Activated CD4-positive, alpha-beta T cell treated with anti-CD3 and anti-CD28 coated beads, Interleukin-2, amount 10 ng/mL, durations not matched to agents 24 days and 14 days (primary cell): Measurements from ENCODE around the gene DLX2. TPM values are rescaled to one million over a fixed set of nuclear protein-coding genes. Genes with fewer than 3 reads are reported as not detected.

Source experiments
- DNase-seq: peaks from one replicate; pipeline ENCODE4 v3.0.0; 2022
- H3K27ac Mint-ChIP-seq: one replicate; pipeline ENCODE4 v1.8.0; 2022; ENCODE audit warnings: mild to moderate bottlenecking, mixed read lengths
- H3K27me3 Mint-ChIP-seq: one replicate; pipeline ENCODE4 v1.8.0; 2022; ENCODE audit warnings: mixed read lengths
- H3K36me3 Mint-ChIP-seq: one replicate; pipeline ENCODE4 v1.8.0; 2022; ENCODE audit warnings: low read depth, mild to moderate bottlenecking, mixed read lengths
- H3K4me1 Mint-ChIP-seq: one replicate; pipeline ENCODE4 v1.8.0; 2021; ENCODE audit warnings: mixed read lengths
- H3K4me3 Mint-ChIP-seq: one replicate; pipeline ENCODE4 v1.8.0; 2022; ENCODE audit warnings: mild to moderate bottlenecking, moderate library complexity, mixed read lengths
- H3K9me3 Mint-ChIP-seq: one replicate; pipeline ENCODE4 v1.8.0; 2021; ENCODE audit warnings: mixed read lengths
- intact Hi-C: fragments of 100-400 bp; cut with micrococcal nuclease; formaldehyde crosslinking; loops from one replicate; pipeline ENCODE4 v1.15.1; 2023
- total RNA-seq: library from RNA; stranded (reverse); gene quantifications from 2 replicates; pipeline ENCODE4 v1.2.3, GENCODE V29; 2022

Gene DLX2
- total RNA-seq, 1 donor from 2014 or later = 0.26 TPM

DNA sequence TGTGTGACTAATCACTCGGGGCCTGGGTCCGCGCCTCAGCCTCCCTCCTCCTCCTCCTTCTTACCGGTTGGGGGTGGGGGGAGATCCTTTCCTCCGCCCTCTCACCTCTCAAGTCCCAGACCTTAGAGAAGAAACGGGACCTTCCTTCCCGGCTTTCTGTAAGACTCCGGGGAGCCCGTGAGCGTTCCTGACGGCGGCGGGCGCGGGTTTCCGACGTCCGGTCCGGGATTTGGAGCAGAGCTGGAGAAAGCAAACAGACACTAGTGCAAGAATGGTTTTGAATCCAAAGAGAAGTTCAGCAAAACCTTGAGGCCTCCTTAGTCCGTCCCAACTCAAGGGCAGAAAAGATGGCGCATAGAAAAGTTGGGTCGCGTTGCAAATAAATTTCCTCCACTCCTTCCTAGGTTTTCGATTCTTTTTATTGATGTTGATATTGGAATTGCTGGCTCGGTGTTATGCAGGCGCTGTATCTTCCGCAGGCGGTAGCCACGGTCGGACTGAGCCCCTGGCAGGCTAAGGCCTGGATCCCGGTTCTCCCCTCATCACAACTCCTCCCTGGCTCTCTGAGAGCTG lies 15.4 kb downstream of the DLX2 start:
- DNase-seq = peak; percentile 58
- intact Hi-C loops = no loop called here
- Mint-ChIP-seq H3K4me1 (peaks cover 32% of the 10 kb centered on the region), H3K9me3 (peaks cover 19% of the 10 kb centered on the region), H3K36me3 (peaks cover 16% of the 10 kb centered on the region), H3K4me3 (peak overlapping the region; percentile 58), H3K27ac (peak overlapping the region; percentile 88), H3K27me3 (peaks cover 89% of the 10 kb centered on the region)

DNA sequence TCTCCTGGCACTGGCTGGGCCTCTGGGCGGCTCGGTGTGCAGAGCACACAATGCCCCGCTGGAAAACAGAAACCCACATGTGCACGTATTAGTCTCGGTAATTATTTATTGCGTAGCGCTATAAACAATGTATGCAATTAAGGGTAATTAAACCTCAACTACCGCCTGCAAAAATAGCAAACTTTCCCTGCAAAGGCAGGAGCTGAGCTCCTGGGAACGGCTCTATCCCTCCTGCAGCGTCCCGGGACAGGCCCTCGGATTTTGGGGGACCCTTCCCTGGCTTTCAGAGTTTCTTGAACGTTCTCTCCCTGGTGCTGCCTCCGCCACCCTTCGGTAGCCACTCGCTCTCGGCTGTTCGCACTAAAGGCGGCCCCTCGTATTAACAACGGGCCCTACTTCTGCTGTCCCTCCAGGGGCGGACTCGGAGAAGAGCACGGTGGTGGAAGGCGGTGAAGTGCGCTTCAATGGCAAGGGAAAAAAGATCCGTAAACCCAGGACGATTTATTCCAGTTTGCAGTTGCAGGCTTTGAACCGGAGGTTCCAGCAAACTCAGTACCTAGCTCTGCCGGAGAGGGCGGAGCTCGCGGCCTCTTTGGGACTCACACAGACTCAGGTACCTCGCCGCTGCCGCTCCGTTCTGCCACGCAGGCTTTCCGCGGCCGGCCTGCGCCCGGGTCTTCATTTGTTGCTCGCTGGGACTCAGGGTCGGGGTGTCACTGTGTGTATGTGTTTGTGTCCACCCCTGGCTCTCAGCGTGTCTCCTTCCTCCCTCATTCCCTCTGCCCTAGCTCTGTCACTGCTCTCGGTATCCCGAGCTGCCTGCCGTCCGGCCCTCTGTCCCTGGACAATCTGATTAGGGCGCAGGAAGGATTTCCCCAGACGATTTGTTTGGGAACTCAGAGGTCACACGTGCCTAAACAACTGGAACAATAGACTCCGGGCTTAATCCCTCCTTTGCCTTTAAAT lies 16.2 kb downstream of the DLX2 start:
- Mint-ChIP-seq H3K27ac (peak overlapping the region; percentile 68), H3K4me3 (peak overlapping the region; percentile 30), H3K4me1 (peaks cover 32% of the 10 kb centered on the region), H3K27me3 (peaks cover 89% of the 10 kb centered on the region), H3K9me3 (peaks cover 19% of the 10 kb centered on the region), H3K36me3 (peaks cover 14% of the 10 kb centered on the region)
- intact Hi-C loops = no loop called here
- peak; percentile 83 for DNase-seq

- Mint-ChIP-seq H3K36me3 (peaks cover 14% of the 10 kb centered on the region), H3K27ac (peak within 1 kb of the TSS; percentile 81), H3K27me3 (peaks cover 90% of the 10 kb centered on the region), H3K9me3 (peaks cover 19% of the 10 kb centered on the region), H3K4me3 (peak within 1 kb of the TSS; percentile 78), H3K4me1 (peaks cover 31% of the 10 kb centered on the region)
- intact Hi-C loops = loop anchor here (1.0 to 2.0 kb wide), 2 partner anchors 17 to 1267 kb away; partner anchors contain the start of gene DLX2
- DNase-seq = peak; percentile 67
Measured at GRCh38 chr2:172085460-172086159, 17.1 kb downstream of the DLX2 start, which contains the start of gene DLX1. Gene DLX1 (plus strand): TSS chr2:172085507. CDS start chr2:172085678, 171 bp downstream.

GRCh38 chr2:172084645-172085459 lies 17.8 kb downstream of the DLX2 start:
- Mint-ChIP-seq H3K4me1 (peaks cover 34% of the 10 kb centered on the region), H3K36me3 (peaks cover 18% of the 10 kb centered on the region)
- intact Hi-C loops = loop anchor here (1.0 to 2.0 kb wide), 3 partner anchors 8 to 1266 kb away; partner anchors contain the start of gene DLX2

GRCh38 chr2:172084395-172084644 lies 18.4 kb downstream of the DLX2 start:
- H3K27ac Mint-ChIP-seq = peak overlapping the region; percentile 70
- H3K4me1 Mint-ChIP-seq = peaks cover 34% of the 10 kb centered on the region
- peaks cover 23% of the 10 kb centered on the region for H3K9me3 Mint-ChIP-seq
- peaks cover 18% of the 10 kb centered on the region for H3K36me3 Mint-ChIP-seq
- no peak for DNase-seq
- intact Hi-C loops = loop anchor here (1.0 to 2.0 kb wide), 2 partner anchors 9 to 1266 kb away; no protein-coding TSS in a partner anchor
- H3K27me3 Mint-ChIP-seq = peaks cover 91% of the 10 kb centered on the region
- H3K4me3 Mint-ChIP-seq = peak overlapping the region; percentile 78

More at GRCh38 chr2:172084645-172085459, 17.8 kb downstream of the DLX2 start:
- H3K4me3 Mint-ChIP-seq = peak overlapping the region; percentile 78
- H3K9me3 Mint-ChIP-seq = peaks cover 23% of the 10 kb centered on the region
- DNase-seq = peak; percentile 83
- H3K27me3 Mint-ChIP-seq = peaks cover 90% of the 10 kb centered on the region
- peak overlapping the region; percentile 81 for H3K27ac Mint-ChIP-seq

DNA sequence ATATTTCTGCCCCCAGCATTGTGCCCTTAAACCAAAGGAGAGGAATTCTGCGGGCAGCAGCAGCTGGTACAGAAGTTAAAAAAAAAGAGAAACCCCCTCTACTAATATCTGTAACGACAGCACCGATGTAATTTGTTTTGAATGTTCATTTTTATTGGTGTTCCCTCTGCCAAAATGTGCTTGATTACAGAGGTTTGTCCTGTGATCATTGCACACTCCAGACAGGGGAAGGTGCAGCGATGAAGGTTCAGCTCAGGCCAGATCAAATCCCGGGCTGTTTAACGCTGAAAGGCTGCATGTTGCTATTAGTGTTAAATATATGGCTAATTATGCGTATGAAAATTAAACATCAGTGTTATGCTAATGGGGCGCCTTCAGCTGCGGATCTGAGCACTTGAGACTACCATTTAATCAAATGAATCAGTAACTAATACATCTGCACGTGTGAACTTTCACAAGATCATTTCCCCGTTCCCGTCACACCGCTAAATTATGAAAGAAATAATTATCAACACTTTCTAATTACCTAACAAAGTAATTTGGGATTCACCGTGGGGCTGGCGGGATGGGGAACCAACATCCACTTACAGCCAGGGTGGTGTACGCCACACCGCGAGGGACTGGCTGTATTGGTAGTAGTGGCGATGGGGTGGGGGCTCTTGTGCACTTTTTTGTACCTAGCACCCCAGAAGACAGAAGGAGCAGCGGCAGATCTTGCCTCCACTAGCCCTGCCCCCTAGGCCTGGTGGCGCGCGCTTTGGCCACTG lies 18.9 kb downstream of the DLX2 start:
- Mint-ChIP-seq H3K4me1 (peaks cover 34% of the 10 kb centered on the region), H3K27ac (peak overlapping the region; percentile 70), H3K36me3 (peaks cover 18% of the 10 kb centered on the region), H3K27me3 (peaks cover 92% of the 10 kb centered on the region), H3K9me3 (peaks cover 23% of the 10 kb centered on the region), H3K4me3 (peak overlapping the region; percentile 78)
- intact Hi-C loops = loop anchor here (1.0 to 2.0 kb wide), 2 partner anchors 9 to 1265 kb away; no protein-coding TSS in a partner anchor
- DNase-seq = peak; percentile 69

DNA sequence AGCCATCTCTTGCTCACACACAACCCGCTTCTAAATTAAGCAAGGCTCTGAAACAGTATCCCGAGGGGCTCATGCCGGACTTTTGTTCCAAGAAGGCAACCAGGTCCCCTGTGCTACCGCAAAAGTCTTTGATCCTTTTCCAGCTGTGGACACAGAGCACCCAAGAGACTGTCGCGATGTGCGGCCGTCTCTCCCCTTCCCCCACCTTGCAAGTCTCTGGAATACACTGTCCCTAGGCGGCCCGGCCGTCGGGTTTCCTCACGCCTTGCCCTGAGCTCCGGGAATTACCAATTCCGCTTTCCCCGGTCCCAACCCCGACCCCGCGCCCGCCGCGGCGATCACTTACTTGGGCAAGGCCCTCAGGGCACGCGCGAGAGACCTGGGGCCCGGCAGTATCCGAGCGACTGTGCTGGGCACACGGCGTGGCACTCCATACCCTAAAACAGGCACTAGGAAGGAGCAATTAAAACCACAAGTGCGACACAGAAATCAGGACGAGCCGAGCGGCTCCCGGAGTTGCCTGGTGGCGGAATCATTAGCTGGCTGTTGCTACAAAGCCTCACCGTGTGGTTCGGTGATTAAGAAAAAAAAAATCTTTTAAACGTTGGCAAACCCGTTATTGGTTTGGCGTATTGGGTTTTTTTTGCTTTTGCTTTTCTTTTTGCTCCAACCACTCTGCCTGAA lies 19.6 kb downstream of the DLX2 start:
- Mint-ChIP-seq H3K4me3 (peak overlapping the region; percentile 78), H3K27me3 (peaks cover 91% of the 10 kb centered on the region), H3K27ac (peak overlapping the region; percentile 70), H3K4me1 (peaks cover 29% of the 10 kb centered on the region), H3K9me3 (peaks cover 17% of the 10 kb centered on the region), H3K36me3 (peaks cover 14% of the 10 kb centered on the region)
- intact Hi-C loops = no loop called here
- DNase-seq = peak; percentile 63

GRCh38 chr2:172082105-172082943 lies 20.4 kb downstream of the DLX2 start:
- Mint-ChIP-seq H3K36me3 (peaks cover 12% of the 10 kb centered on the region), H3K4me1 (peaks cover 23% of the 10 kb centered on the region), H3K27ac (no peak overlapping the region), H3K9me3 (peaks cover 9% of the 10 kb centered on the region), H3K27me3 (peaks cover 88% of the 10 kb centered on the region), H3K4me3 (no peak overlapping the region)
- intact Hi-C loops = no loop called here
- DNase-seq = no peak

DNA sequence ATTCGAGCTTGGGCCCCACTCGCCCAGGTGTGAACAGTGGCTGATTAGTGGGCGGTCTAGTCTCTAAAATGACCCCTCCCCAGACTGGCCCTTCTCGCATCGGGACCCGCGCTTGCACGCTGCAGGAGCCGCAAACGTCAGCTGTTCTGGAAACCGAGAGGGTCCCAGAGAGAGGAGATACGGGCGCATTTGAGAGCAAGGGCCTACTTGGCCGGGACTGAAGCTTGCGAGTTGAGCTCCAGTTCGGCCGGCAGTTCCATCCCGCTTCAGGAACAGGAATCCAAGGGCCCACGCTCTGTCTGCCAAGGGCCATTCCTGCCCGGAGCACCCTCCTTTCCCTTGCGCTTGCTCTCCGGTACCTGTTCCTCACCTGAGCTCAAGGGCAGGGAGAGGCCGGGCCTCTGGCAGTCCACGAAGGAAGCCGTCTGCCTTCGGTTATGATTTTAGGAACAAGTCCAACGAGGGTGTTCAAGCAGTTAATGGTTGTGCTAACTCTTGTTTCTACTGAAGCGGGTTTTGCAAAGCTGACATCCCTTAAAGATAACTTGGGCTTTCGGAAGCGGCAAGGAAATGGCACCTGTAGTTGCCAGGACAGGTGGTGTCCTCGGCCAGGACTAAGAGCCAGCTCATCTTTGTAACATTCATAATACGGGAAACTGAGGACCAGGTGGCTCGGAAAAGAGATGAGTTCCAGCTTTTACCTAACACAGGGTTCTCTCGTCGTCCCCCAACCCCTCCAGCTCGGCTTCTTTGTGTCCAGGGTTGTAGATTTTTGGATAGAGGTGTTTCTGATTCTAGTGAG lies 21.3 kb downstream of the DLX2 start:
- Mint-ChIP-seq H3K4me3 (no peak overlapping the region), H3K36me3 (peaks cover 10% of the 10 kb centered on the region), H3K27ac (no peak overlapping the region), H3K27me3 (peaks cover 85% of the 10 kb centered on the region), H3K4me1 (peaks cover 22% of the 10 kb centered on the region), H3K9me3 (peaks cover 8% of the 10 kb centered on the region)
- intact Hi-C loops = loop anchor here (1.0 kb wide), 1 partner anchor 18 kb away; no protein-coding TSS in a partner anchor
- DNase-seq = peak; percentile 65

GRCh38 chr2:172080641-172081220 lies 22.0 kb downstream of the DLX2 start:
- DNase-seq = peak; percentile 55
- Mint-ChIP-seq H3K27me3 (peaks cover 86% of the 10 kb centered on the region), H3K27ac (peak overlapping the region; percentile 7), H3K9me3 (peaks cover 7% of the 10 kb centered on the region), H3K36me3 (peaks cover 8% of the 10 kb centered on the region), H3K4me1 (peaks cover 20% of the 10 kb centered on the region), H3K4me3 (no peak overlapping the region)
- intact Hi-C loops = loop anchor here (1.0 kb wide), 1 partner anchor 19 kb away; no protein-coding TSS in a partner anchor
